Left forelimb (tissue), 1 donor: ENCODE data around the gene MUC15.

Experiments
- DNase-seq: peaks from one replicate; pipeline ENCODE4 v3.0.0-alpha.2; 2018; ENCODE audit warnings: low spot score

Gene MUC15

GRCh38 chr11:26575946-26576345 is 3.9 kb upstream of the MUC15 start:
- DNase-seq: no peak

GRCh38 chr11:26573896-26574295 is 1.8 kb upstream of the MUC15 start:
- DNase-seq: no peak

DNA sequence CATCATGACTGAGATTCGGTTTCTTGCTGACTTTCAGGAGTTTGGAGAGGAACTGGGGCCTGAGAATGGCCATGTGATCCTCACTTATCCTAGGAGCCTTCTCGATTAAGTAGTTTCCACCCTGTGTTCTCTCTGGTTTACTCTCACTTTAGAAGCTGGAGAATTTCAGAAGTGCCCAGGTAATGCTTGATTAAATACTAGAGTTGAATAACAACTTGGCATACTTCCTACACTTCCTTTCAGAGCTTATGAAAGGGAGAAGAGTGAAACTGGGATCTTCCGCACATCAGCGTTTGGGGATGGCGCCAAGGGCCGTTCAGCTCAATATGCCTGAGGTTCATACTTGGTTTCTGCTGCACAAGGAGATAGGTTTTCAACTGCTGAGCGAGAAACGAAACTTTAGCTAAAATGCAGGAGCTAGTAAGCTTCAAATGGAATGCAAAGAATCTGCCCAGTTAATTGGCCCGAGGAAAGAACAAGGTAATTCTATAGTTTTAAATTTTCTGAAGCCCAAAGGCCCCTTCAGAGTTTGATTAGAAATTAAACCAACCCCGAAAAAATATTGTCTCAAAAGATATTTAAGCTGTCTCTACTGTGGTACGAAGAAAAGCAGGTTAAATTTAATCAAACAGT is 823 bp upstream of the MUC15 start:
- DNase-seq: no peak

- DNase-seq: no peak
Observed at GRCh38 chr11:26569646-26570045, 2.4 kb downstream of the MUC15 start.

DNA sequence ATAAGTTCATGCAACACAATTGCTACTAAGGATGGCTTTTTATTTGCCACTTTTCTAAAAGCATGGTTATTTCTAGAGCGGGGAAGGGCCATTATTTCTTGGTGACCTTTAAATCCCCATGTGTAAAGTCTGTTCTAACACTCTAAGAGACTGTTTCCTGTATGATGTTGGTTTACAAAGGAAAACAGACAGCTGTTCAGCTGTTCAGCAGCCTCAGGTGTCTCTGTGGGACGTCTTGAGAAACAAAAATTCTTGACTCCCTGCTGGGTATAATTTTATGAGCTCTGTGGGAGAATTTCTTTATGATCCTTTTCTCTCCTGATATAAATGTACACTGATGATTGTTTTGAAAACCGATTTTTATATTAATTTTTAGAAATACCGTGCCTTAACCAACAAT is 13.9 kb downstream of the MUC15 start:
- no peak for DNase-seq

DNA sequence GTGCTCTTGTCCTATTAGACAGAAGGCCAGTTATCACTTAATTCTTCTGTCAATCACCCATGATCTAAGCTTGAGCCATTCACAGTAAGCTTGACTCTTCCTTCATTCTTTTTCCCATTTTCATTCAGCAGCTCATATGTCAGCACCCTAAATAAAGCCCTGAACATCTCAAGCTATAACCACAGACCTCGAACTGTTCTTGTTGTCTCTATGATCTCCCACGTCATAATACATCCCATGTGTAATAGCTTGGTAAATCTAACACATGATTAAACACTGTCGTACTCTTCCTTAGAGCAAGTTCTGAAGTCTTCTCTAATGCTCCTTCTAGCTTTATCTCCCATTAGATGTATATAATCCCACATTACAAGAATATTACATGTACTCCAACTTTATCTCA is 14.4 kb downstream of the MUC15 start:
- DNase-seq: no peak

GRCh38 chr11:26556582-26556981 is 15.5 kb downstream of the MUC15 start:
- no peak for DNase-seq

DNA sequence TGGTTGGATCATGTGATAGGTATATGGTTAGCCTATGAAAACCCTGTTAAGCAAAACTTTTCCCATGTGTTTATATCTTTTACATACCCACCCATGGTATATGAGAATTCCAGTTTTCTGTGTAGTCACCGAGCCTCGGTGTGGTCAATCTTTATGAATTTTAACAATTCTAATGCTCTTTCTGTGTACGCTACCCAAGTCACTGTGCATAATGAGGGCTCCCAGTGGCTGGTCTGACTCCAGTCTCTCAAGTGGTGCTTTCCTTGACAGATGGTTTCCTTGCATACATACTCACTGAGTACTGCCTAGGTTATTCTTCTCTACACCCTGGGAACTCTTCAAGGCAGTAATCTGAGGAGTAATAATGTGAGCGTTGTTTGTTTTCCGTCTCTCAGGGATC is 17.6 kb downstream of the MUC15 start:
- no peak for DNase-seq

- no peak for DNase-seq
Observed at GRCh38 chr11:26553182-26553581, 18.9 kb downstream of the MUC15 start.

DNA sequence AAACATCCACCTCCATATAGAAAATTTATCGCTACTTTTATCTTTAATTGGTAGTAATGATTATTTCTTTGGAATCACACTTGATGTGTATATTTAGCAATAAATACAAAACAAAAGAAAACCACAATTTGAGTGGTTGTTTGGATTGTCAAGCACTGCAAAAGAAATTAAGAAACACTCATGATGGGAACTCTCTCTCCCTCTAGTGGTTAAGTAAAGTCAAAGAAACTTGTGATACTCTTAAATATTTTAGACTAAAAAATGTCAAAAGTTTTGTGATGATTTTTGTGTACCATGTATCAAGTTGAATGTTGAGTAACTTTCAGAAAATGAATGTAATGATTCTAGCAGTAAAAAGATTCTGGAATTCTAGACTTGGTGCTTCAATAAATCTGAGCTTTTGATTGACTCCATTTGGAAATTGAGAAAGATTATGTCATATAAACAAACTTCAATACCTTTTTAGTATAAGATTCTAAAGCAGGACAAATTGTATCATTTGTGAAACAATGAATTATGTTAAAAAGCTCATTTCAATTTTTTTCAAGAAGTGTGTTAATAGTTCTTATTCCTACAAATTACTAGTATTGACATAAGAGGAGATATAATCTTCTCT is 20.8 kb downstream of the MUC15 start:
- DNase-seq: no peak

DNA sequence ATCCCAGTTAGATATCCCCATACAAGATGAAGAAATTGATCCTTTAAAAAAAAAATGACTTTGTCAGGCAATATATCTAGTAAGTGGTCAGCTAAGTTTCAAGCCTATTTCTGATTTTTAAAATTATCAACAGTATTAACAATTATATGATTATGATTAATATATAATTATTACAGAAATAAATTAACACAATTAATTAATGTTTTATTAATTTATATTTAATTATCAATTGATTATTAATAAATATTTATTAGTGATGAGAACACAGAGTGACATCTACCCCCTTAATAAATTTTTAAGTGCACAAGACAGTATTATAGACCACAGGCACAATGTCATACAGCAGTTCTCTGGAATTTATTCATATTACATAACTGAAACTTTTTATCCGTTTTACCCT is 22.0 kb downstream of the MUC15 start:
- DNase-seq: no peak

DNA sequence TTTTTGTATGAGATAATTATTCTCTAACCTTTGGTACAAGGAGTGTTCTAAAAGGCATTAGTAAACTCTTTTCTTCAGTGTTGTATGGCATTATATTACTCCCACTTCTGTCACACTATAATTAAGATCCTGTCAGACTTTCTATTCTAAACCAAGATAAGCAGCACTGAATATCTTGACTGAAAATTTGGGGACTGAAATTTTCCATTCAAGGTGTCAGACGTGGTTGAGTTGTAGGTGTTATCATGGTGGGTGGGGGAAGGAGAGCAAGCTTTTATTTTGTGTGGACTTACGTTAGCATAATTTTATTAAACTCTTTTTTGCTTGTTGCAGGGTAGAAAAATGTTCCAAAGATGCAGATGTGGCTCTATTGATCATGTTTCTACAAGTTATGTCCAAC is 22.9 kb downstream of the MUC15 start:
- no peak for DNase-seq

DNA sequence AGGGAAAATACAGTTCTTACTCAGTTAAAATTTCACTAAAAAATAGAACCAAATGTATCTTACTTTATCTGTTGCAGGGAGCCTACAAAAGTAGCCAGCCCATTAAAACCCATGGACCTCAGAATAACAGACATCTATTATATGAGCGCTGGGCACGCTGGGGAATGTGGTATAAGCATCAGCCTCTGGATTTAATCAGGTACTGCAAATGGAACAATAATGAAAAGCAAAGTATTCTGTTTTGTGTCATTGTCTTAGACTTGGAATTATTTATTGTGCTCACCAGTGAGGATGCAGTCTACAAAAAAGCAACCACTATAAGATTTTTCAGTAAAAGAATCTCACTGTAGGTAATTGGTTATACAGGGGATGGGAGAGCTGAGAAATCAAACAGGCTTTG is 30.2 kb downstream of the MUC15 start:
- DNase-seq: no peak

DNA sequence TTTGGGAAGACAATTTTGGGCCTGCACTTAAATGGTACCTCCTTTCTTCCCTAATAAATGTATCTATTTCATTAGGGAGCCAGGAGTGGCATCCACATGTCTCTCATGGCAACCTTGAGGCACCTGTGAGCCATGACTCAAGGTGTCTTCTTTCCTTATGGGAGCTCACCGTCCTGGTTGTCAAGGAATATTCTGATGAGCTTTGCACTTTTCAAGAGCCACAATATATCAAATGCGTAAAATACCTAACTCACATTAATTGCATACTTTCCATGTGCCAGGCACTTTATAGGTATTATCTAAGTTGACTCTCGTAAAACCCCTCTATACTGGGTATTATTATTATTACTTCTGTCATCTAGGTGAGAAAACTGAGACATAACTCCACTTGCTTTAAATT is 32.5 kb downstream of the MUC15 start:
- no peak for DNase-seq

GRCh38 chr11:26537341-26537740 is 34.7 kb downstream of the MUC15 start:
- DNase-seq: no peak

- no peak for DNase-seq
Observed at GRCh38 chr11:26527685-26528084, 44.4 kb downstream of the MUC15 start.

GRCh38 chr11:26522912-26523610 is 49.0 kb downstream of the MUC15 start:
- no peak for DNase-seq

DNA sequence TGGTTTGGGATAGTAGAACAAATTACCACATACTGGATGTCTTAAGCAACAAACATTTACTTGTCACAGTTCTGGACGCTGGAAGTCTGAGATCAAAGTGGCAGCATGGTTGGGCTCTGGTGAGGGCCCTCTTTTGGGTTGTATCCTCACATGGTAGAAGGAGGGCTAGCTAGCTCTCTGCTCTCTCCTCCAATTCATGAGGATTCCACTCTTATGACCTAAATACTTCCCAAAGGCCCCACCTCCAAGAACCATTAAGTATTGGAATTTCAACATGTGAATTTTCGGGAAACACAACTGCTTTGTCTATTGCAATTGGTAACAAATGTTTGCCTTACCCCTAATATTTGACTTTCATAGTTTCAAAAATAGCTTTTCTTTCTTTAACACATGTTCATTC is 52.6 kb downstream of the MUC15 start:
- DNase-seq: no peak

DNA sequence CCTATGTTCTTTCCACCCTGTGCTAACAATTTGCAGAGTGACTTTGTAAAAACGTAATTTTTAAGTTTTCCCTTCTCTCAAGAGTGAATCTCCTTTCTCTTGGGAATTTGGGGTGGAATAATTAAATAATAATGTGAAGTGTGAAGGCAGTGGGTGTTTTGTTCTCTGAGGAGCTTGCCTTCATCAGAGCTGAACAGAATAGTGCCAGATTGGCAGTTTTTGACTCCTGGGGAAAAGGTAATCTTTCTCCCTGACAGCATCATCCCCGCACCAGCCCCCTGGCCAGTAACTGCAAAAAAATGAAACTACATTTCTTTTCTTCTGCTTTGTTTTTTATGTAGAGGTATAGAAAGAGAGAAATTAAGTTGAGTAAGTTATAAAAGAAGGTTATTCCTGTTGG is 59.9 kb downstream of the MUC15 start:
- DNase-seq: no peak

DNA sequence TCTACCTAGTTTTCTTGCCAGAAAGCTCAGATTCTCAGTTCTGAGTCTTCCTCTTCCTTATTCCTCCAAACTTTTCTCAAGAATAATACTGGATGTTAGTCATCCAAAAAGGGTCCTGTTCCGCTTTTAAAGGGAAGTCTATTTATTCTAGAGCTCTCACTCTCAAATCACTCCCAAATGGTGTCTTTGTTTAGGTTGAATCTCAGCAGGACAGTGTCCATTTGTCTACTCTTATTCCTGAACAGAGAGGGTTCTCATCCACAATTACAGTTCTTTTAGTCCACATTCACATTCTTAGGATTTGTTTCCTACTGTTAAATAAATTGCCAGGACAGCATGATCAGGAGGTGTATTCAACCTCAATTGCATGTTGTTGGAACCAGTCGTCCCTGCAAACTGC is 61.3 kb downstream of the MUC15 start:
- DNase-seq: no peak

DNA sequence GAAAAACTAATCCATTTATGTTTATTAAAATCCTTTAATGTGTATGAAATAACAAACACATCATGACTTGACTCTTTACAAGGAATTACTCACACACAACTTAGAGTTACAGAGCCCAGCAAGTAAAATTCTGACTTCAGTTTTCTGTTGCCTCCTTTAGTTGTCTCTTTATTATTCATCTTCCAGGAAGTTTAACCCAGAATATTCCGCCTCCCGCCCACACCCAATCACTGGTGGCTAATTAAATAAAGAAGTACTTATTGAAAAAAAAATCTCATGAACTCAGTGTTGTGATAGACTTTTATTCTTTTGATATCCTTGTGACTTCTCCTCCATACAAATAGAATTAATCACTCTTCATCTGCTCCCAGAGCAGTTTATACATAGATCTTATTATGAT is 61.9 kb downstream of the MUC15 start:
- no peak for DNase-seq
